ENCODE measurements around the gene FOXA1.
"Not testable (repeated sequence)": the region's sequence is repeated elsewhere in the genome, so short reads cannot be mapped to it uniquely, and the experiment has no call there.

The FOXA1 gene

DNA sequence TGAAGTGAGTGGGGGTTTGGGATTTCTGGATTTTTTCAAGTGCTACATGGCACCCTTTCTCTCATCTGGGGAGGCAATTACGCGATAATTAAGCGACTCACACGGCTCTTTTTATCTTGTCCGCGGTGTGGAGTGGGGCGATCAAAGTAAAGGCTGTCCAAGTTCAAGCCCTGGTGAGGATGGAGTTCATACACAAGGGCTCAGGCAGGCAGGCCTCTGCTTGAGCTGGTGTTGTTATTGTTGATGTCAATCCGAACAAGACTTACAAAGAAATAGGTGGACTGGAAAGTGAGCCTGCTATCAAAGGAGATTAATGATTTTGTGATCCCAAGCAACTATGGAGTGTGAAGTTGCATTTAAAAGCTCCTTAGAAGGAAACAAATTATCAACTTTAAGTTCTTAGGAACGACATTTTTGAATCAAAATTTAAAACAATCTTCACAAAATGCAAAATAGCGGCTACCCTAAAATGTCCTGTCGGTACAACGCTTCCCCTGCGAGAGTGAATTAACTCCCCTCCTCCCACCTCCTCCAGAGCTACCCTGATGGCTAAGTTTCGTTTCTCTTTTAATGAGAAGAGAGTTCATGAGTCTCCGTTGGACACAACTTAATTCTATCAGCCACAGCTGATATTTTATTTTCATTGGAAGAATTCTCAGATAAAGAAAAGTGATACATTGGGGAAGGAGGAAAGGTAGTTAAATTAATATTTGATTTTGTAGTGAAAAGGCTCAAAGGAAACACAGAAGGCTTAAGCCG lies 5.9 kb downstream of the FOXA1 start:
- DNase-seq = no peak

DNA sequence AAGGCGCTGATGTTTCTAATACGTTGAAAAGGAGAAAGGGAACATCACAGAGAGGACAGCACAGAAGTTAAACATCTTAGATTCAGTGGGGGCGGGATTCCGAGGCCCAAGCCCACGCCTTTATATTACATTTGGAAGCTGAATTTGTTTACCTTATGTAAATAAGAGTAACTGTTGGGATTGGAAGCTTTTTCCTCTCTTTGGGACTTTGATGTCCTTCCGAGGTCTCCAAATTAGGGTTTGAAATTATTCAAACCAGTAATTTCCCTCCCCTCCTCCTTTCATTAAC lies 6.4 kb downstream of the FOXA1 start:
- DNase-seq = no peak

DNA sequence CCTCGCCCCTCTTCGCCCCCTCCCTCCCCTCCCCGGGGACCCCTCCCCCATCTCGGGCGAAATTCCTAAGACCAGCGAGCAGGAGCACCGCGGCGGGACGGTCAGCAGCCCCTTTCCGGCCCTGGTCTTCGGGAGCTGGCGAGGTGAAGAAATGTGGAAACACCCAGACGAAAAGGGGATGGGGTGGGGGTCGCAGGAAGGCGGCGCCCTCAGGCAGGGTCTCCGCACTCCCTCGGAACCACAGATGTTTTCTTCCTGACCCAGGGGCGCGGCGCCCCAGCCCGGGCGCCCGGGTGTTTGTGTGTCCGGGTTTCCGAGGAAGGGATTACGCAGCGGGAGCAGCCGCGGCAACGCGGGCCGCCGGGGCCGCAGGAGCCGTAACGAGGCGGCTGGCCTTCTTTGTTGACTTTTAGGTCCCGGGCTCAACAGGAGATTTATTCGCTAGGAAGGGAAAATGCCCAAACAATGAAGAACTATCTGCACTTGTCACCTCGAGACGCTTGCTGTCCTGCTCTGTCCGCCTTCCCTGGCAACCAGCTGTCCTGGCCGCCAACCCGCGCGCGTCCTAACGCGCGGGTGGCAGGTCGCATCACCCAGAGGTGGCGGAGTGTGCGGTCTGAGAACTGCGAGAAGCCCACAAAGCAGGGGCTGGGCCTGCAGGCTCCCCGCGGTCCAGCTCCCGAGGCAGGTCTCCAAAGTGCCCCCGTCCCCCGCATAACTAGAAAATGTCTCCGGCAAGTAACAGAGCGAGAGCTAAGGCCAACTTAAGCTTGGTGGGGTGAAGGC lies 7.0 kb downstream of the FOXA1 start:
- DNase-seq = no peak

DNA sequence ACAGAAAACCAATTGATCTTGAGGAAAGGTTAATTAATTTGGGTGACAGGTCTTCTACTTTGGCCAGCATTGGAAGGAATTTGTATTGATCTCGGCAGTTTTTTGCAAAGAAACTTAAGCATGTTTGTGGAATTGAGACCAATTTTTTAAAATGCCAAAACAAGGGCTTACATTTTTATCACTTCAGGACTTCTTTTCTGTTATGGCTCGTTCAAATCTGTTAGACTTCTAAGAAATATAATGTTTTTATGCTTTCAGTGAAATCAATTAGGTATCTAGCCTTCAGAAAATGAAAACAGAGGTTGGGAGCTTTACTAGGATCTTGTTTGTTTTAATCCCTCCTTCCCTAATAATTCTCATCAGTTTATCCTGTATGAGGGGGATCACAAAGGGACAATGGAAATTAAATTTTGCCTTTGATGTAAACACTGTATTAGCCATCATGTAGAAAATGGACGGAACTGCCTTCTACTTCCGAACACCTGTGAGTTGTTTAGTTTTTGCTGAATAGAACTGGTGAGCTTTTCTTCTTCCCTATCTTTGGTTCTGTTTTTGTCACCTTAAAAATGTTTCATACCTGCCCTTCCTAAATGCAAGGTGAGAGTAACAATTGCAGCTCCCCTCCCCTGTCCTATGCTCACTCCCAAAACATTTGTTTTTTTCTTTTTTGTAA lies 7.8 kb downstream of the FOXA1 start:
- DNase-seq = no peak

DNA sequence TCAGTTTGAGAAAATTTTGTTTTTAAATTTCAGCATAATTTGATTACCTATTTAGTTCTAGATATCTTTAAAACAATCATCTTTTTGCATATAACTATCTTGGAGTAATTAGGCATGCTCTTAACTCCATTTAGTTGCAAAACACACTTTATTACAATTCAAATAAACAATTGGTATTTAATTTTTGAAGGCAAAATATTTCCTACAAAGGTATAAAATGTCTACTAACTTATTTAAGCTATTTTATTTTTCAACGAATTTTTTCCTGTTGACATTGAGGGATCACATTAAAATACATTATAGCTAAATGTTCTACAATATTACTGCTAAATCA lies 8.3 kb downstream of the FOXA1 start:
- no peak for DNase-seq

DNA sequence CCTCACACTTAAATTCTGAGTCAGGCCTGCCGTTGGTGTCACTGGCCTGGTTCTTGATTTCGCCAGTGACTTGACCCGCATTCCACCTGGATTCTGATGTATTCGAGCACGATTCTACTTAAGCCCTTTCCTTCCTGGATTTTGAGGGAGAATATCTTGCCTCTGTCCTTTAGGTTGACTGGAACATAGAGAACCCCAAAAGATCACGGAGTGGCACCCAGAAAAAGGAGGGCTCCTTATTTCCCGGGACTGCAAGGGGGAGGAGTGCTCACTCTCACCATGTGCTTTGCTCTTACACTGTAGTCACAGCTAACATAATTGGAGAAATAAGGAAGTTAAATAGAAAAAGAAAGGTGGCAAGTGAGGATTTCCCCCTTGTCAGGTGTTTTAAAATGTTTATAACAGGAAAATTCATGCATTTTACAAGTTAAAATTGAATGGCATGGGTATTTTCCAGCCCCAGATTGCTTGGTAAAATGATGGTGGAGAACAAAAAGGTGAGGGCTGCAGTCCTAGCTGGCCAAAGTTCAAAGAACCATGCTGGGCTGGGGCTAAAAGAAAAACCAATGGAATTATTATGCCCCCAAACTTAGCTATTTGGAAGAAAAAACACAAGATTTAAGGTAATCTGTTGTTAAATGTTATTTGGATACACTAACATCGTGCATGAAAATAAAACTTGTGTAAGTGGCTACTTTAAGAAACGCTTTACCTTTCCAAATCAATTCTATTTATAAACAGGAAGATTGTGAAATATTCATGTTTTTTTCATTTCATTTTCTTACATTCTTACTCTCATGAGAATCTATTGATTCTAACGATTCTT lies 8.9 kb downstream of the FOXA1 start:
- no peak for DNase-seq

DNA sequence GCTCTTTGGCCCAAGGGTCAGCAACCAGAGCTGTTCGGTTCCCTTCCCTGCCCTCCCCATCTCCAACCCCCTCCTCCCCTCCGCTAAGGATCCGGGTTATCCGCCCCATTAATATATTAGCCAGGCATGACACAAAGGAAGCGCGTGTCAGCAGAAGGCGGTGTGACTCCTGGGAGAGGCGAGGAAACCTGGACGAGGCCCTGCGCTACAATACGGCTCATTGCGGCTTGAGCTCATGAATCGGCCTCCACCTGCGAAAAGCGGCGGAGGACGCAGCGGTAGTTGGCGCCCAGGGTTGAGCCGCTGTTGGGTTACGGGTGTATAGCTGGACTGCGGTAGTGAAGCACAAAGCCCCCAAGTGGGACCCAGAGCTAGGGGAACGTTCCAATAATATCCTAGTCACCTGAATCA lies 9.9 kb downstream of the FOXA1 start:
- no peak for DNase-seq

DNA sequence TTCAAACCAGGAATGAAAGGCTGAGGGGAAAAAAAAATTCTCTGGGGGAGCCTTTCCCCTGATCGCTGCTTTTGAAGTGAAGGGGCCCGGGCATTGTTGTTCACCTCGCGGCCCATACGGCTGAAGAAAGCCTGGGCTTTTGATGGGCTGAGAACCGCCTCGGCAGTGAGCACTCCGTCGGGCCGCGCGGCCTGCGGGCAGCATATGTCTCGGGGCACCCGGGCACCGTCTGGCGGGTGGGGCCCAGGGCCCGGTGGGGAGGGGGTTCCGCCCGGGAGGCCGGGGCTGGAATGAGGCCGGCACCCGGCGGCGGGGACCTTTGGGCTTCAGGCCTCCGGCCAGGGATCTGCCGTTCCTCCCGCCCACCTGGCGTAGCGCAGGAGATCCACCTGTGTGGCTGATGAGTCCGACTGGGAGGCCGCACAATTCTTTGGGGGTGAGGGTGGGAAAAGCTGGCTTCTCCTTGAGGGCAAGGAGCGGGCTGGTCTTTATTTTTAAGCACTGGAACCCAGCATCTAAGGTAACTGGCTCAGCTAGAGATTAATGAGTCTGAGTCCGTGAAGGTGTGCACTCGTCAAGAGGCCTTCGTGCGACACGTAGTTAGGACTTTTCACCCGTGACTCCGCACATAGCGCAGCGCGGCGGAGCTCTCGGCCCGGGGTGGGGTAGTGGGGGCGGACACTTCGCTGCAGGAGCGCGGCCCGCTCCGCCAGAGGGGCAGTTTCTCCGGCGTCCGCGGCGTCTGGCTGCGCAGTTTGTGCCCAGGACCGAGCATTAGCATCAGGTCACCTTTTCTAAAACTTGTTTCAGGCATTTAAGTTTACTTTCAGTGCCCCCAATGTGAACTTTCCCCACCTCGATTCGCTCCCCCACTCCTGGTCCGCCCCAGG lies 10.6 kb downstream of the FOXA1 start:
- DNase-seq = no peak

DNA sequence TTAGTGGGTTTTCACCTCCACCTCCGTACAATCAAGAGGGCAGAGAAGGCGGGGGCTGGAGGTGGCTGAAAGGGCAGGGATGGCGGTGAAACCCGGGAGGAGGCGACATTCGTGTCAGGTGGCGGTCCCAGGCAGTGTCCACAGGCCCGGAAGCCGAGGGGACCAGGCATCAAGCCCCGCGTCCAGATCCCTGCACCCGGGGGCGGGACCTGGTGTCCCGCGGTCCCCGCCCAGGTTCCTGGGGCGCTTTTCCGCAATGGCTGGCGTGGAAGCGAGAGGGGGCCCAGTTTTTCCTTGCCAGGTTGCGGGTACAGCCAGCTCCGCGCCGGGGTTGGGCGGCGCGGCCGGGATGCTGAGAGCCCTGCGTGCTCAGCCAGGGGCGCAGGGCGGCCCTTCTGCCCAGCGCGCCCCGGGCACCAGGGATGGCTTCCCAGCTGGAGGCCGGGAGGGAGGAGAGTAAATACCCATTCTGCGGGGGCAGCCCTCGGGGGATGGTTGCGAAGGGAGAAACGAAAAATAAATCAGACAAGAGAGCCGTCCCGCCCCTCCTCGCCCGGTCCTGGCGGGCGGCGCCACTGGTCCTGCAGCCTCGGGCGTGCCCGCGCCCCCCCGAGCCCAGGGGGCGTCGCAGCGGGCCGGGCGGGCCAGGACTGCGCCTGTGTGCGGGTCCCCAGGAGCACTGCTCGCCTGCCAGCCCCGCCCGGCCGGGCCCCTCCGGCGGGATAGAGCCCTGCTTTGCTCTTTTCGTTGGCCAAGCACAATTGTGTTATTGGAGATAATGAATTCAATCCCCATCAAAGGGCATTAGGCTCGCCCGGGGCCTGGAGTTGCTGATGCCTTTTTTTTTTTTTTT lies 11.5 kb downstream of the FOXA1 start:
- DNase-seq = no peak

DNA sequence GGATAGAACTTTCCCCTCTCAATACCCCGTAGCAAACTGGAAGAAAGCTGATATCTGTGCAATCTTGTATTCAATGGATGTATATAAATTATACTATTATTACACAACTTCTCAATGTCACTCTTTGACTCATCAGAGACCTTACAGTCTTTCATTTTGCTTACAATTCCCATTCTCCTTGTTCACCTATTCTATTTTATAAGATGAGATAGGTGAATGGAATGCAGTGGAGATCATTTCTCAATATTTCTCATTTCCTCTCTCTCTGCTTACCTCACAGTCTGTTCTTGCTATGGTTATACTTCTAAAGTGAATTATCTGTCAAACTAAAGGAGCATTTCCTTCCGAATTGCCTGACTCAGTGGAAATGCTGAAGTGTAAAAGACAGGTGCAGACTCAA lies 14.9 kb downstream of the FOXA1 start:
- no peak for DNase-seq

DNA sequence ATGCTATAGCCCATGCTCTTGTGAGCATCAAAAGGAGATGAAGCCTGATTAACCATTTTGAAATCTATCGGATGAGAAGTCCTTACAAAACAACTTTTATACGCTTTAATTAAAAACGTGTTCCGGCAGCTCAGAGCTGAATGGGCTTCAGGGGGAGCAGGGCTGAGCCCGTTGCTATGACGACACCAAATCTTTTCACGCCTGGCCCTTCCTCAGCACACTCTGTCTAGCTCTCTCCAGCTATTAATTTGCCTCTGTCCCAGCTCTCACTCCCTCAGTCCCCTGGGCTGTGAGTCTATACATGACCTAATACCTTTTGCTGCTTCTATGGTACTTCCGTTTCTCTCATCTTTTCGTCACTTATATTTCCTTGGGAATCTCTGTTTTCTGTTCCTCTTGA lies 15.8 kb downstream of the FOXA1 start:
- no peak for DNase-seq

DNA sequence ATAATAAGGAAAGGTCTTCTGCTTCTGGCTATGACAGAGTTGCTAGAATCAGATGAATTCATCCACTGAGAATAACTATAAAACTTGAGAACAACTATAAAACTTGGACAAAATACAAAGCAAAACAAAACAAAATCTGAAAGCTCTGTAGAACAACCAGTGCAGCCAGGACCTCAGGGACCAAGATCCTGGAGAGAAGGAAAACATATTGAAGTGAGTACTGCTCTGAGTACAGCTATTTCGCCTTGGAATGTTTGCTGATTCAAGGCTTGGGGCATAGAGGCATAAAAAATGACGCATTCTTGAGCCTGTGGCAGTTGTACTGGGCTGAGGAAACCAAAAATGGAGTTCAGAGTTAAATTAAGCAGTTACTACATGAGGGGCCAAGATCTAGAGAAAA lies 21.7 kb downstream of the FOXA1 start:
- DNase-seq = no peak

DNA sequence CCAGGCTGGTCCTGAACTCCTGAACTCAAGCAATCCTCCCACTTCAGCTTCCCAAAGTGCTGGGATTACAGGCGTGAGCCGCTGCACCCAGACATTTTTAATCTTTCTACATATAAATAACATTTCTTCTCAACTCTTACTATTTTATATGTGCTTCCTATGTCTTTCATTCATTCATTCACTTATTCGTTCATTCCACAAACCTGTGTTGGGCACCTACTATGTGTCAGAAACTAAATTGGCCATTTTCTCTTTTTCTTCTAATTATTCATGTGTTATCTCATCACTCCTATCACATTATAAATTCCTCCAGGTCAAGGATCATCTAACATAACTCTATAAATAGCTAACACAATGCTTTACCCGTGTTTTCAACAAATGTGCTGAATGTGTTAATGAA lies 23.7 kb downstream of the FOXA1 start:
- DNase-seq = no peak

DNA sequence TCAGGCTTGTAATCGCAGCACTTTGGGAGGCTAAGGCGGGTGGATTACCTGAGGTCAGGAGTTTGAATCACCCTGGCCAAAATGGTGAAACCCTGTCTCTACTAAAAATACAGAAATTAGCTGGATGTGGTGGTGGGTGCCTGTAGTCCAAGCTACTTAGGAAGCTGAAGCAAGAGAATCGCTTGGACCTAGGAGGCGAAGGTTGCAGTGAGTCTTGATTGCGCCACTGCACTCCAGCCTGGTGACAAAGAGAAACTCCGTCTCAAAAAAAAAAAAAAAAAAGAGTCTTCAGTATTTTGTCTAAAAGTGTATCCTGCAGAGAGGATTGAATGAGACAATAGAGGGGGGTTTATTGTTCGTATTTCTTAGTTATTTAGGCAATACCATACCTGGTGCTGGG lies 25.3 kb downstream of the FOXA1 start:
- no peak for DNase-seq

DNA sequence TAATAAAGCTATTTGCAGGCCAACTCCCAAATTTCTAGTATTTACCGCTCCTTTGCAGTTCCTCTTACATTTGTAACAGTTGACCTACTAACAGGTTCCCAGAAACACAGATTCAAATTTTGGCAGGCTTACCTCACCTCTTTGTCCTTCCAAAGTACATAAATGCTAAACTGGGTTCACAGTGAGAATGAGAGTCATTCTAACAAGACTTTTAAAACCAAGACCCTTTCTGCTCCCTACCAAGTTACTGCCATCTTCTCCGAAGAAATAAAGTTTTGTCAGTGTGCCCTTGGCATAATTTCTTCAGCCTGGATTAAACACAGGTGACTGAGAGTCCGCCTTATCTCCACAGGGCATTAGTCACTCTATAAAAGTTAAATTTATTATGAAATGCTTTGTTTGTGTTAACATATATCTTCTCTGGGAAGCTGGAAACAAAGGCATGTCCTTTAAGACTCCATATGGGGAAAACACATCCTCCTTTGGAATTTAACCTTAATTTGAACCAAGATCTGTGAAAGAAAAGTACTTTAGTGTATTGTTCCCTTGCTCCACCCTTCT lies 28.2 kb downstream of the FOXA1 start:
- DNase-seq = no peak

DNA sequence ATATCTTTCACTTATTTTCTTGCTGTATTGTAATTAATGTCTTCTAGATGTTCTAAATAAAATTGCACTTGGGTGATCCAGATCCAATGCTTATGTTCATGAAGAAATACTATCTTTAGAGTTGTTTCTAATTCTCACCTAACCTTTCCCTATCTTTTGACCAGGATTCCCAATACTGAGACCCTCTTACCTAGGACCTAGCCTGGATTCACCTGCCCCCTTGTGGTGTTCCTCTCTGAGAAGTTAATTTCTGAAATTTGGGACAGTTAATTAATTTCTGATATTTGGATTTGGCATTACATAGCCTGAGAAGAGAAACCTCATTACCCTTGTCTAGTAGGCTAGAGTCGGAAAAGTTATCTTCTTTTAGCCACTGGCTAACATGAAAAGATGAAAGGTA lies 29.5 kb downstream of the FOXA1 start:
- no peak for DNase-seq

DNA sequence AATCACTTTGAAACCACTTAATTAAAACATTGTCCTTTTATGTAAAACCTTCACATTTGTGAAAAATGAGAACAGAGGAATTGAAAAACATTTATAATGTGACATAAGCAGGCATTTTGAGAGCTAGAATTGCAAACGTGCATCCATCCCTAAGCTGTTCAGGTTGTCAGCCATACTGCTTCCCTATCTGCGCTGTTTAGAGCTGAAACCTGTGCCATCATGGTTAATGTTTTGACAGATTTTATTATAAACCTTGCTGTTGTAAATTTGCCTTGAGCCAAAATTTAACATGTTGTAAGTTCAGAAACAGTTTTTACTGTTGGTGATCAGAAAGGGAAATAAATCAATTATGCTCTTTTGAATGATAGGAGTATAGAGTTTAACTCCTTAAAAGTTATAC lies 31.9 kb downstream of the FOXA1 start:
- DNase-seq = no peak

DNA sequence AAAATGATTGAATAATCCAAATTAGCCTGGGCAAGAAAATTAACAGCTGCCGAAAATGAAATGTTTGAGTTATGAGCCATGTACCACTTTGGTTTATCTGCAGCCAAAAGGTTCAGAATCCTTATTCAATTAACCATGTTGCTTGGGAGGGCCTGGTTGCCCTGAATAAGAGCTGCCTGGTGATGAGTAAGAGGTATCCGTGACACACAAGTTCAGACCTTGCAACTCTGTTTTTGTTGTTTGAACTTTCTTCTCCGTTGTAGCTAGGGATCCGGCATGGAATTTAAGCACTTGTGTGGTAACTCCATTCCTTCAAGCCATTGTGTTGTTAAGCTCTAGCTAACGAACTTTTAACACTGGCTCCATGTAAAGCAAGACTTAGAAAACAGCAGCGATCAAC lies 35.7 kb downstream of the FOXA1 start:
- no peak for DNase-seq

DNA sequence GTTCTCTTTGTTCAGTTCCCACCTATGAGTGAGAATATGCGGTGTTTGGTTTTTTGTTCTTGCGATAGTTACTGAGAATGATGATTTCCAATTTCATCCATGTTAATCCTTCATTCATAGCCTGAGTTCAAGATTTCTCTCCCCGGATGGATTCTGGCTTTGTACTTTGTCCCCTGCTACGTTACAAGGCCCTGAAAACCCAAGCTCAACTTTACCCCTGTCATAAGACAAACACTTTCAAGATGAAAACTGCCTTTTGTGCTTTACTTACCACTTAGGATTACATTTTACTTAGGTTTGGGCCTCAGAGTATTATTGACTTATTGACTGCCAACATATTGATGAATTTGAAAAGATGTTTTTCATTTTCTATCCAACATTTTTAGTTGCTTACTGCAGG lies 36.3 kb downstream of the FOXA1 start:
- DNase-seq = no peak

DNA sequence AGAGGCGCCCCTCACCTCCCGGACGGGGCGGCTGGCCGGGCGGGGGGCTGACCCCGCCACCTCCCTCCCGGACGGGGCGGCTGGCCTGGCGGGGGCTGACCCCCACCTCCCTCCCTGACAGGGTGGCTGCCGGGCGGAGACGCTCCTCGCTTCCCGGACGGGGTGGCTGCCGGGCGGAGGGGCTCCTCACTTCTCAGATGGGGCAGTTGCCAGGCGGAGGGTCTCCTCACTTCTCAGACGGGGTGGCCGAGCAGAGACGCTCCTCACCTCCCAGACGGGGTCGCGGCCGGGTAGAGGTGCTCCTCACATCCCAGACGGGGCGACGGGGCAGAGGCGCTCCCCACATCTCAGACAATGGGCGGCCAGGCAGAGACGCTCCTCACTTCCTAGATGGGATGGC lies 39.5 kb downstream of the FOXA1 start:
- DNase-seq = not testable (repeated sequence)

DNA sequence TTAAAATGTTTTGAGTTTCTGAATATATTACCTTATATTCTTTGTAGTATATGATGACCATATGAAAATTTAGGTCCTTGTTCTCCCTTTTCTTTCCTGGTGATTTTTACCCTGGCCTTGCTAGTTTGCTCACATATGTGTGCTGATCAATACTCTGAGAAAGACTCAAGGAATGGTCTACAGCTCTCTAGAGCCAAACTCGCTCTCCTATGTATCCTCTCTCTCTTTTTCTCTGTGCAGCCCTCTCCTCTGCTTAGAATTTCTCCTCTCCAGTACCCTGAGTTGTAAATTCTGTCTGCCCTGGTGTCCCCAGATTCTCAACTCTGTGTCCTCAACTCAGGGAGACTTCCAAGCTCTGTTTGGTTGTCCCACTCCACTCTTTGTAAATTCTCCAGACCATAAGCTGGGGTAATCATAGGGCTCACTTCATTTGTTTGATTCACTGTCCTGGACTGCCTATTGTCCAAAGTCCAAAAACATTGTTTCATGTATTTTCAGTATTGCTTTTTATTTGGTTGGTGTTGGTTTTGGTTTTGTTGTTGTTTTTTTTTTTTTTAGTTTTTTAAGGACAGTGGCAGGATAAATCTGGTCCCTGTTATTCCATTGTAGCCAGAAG lies 41.0 kb downstream of the FOXA1 start:
- no peak for DNase-seq
